Neural cell (in vitro differentiated cells): Measurements from ENCODE around the gene KBTBD8.

Experiments
- EZH2 ChIP-seq: fragments of 200-600, 300-800 bp; shearing (Covaris generic), sonication (generic); IDR thresholded peaks from 2 replicates; pipeline ENCODE4 v1.6.1; 2014; ENCODE audit warnings: antibody characterized with exemption, low read length, borderline replicate concordance, mild to moderate bottlenecking; ENCODE audit not compliant: insufficient read depth, poor library complexity, severe bottlenecking
- POLR2AphosphoS5 ChIP-seq: IDR thresholded peaks from 2 replicates; pipeline ENCODE4 v1.6.1; 2012
- SMC3 ChIP-seq: fragments of 450-650 bp; conservative IDR thresholded peaks from 2 replicates; pipeline ENCODE4 v1.6.1; 2014; ENCODE audit warnings: antibody characterized with exemption, mild to moderate bottlenecking, moderate library complexity; ENCODE audit not compliant: poor library complexity
- TAF1 ChIP-seq: IDR thresholded peaks from 2 replicates; pipeline ENCODE4 v1.6.1; 2012; ENCODE audit warnings: low read depth
- TF ChIP-seq, protein P1 (sequence below): fragments of 450-650 bp; IDR thresholded peaks from 2 replicates; pipeline ENCODE4 v1.5.1; 2014; ENCODE audit warnings: antibody characterized with exemption, mild to moderate bottlenecking, moderate library complexity; ENCODE audit not compliant: poor library complexity, severe bottlenecking
- TF ChIP-seq, protein P2 (sequence below): IDR thresholded peaks from 2 replicates; pipeline ENCODE4 v1.6.1; 2012; ENCODE audit warnings: borderline replicate concordance

DNA sequence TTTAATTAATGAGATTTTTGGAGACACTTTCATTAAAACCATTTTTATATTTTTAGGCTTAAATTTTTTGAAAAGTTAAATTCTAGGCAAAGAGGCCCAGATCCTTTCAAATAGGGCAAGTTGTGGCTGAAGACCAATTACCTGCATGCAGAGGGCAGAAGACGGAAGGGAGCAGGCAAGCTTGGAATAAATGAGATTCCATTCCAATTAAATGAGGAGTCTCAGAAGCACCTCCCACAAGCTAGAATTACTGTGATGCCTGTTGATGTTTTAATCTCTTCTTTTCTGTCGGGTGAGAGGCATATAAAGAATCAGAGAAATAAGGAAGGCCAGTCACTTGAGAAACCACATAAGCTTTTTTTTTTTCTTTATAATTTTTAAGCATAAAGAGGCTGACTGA, 46.8 kb downstream of the KBTBD8 start:
- TF ChIP-seq EZH2 (no peak), POLR2AphosphoS5 (no peak), SMC3 (no peak), TAF1 (no peak)
- TF ChIP-seq, protein P1, sequence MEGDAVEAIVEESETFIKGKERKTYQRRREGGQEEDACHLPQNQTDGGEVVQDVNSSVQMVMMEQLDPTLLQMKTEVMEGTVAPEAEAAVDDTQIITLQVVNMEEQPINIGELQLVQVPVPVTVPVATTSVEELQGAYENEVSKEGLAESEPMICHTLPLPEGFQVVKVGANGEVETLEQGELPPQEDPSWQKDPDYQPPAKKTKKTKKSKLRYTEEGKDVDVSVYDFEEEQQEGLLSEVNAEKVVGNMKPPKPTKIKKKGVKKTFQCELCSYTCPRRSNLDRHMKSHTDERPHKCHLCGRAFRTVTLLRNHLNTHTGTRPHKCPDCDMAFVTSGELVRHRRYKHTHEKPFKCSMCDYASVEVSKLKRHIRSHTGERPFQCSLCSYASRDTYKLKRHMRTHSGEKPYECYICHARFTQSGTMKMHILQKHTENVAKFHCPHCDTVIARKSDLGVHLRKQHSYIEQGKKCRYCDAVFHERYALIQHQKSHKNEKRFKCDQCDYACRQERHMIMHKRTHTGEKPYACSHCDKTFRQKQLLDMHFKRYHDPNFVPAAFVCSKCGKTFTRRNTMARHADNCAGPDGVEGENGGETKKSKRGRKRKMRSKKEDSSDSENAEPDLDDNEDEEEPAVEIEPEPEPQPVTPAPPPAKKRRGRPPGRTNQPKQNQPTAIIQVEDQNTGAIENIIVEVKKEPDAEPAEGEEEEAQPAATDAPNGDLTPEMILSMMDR, result no peak
- TF ChIP-seq, protein P2, sequence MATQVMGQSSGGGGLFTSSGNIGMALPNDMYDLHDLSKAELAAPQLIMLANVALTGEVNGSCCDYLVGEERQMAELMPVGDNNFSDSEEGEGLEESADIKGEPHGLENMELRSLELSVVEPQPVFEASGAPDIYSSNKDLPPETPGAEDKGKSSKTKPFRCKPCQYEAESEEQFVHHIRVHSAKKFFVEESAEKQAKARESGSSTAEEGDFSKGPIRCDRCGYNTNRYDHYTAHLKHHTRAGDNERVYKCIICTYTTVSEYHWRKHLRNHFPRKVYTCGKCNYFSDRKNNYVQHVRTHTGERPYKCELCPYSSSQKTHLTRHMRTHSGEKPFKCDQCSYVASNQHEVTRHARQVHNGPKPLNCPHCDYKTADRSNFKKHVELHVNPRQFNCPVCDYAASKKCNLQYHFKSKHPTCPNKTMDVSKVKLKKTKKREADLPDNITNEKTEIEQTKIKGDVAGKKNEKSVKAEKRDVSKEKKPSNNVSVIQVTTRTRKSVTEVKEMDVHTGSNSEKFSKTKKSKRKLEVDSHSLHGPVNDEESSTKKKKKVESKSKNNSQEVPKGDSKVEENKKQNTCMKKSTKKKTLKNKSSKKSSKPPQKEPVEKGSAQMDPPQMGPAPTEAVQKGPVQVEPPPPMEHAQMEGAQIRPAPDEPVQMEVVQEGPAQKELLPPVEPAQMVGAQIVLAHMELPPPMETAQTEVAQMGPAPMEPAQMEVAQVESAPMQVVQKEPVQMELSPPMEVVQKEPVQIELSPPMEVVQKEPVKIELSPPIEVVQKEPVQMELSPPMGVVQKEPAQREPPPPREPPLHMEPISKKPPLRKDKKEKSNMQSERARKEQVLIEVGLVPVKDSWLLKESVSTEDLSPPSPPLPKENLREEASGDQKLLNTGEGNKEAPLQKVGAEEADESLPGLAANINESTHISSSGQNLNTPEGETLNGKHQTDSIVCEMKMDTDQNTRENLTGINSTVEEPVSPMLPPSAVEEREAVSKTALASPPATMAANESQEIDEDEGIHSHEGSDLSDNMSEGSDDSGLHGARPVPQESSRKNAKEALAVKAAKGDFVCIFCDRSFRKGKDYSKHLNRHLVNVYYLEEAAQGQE, result no peak
